ENCODE data around the gene CERKL.

DNA sequence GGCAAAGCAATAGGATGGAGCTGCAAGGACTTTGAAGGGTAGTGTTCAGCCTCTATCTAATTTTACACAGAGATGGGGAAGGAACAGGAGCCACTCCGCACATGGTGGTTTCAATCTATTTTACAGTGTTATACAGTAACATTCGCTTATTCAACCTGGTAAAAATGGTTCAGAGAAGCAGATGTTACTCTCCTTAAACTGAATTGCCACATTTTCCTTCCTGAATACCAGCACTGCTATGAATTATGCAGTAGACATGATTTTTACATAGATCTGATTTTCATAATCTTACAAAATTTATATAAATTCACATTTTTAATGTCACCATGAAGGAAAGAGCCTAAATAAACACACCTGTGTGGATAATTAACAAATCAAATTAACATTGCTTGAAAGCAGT is 114.7 kb downstream of the CERKL start:
- TF ChIP-seq POLR2A (IDR thresholded peaks at IDR 0.05) = no peak
- TF ChIP-seq, protein P1, sequence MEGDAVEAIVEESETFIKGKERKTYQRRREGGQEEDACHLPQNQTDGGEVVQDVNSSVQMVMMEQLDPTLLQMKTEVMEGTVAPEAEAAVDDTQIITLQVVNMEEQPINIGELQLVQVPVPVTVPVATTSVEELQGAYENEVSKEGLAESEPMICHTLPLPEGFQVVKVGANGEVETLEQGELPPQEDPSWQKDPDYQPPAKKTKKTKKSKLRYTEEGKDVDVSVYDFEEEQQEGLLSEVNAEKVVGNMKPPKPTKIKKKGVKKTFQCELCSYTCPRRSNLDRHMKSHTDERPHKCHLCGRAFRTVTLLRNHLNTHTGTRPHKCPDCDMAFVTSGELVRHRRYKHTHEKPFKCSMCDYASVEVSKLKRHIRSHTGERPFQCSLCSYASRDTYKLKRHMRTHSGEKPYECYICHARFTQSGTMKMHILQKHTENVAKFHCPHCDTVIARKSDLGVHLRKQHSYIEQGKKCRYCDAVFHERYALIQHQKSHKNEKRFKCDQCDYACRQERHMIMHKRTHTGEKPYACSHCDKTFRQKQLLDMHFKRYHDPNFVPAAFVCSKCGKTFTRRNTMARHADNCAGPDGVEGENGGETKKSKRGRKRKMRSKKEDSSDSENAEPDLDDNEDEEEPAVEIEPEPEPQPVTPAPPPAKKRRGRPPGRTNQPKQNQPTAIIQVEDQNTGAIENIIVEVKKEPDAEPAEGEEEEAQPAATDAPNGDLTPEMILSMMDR (IDR thresholded peaks at IDR 0.05) = no peak
